NCI-H2171 treated with DMSO at 0.1 percent for 48 hours (cell line): Measurements from ENCODE around the gene ERC2.

ENCODE experiments used
- DNase-seq: peaks from one replicate; lab custom pipeline; 2025; lab: John Stamatoyannopoulos, UW

ERC2 gene

DNA sequence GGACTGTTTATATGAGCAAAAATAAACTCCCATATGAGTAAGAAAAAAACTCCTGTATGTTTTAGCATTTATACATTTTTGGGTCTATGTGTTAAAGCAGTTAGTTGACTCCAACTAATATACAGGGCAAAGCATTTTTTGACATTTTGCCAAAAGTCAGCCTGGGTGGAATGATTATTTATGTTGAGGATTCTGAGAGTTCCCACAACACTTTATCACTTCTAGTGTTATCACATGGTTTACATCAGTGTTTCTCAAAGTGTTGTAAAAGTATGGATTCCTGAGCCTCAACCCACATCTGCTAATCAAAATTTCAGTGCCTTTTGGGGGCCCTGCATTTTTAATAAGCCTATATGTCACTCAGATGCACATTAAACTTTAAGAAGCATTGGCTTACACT, 643.9 kb downstream of the ERC2 start:
- no peak for DNase-seq

DNA sequence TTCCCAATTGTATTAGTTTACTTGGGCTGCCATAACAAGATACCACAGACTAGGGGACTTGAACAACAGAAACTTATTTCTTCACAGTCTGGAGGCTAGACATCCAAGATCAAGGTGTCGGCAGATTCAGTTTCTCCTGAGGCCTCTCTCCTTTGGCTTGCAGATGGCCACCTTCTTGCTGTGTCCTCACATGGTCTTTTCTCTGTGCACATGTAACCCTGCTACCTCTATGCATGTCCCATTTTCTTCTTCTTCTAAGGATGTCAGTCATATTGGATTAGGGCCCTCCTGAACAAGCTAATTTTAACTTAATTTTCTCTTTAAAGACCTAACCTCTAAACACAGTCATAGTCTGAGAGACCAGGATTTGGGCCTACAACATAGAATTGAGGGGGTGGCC, 644.4 kb downstream of the ERC2 start:
- no peak for DNase-seq

DNA sequence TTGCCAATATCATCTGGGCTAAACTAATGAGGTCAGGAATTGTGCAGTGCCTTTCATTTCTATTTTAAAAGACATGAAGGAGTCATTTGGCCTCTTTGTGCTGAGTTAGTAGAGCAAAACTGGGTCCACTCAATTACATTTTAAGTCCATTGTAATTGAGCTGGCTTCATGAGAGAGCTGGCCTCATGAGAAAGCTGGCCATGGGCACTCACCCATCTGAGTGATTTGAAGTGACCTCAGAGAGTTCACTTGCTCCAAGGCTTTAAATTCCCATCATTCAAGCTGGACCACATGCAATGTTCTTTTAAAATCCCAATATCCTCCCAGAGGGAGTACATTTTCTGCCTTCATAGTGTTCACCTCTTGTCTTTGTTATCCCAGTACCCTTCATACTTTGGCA, 645.3 kb downstream of the ERC2 start:
- no peak for DNase-seq

DNA sequence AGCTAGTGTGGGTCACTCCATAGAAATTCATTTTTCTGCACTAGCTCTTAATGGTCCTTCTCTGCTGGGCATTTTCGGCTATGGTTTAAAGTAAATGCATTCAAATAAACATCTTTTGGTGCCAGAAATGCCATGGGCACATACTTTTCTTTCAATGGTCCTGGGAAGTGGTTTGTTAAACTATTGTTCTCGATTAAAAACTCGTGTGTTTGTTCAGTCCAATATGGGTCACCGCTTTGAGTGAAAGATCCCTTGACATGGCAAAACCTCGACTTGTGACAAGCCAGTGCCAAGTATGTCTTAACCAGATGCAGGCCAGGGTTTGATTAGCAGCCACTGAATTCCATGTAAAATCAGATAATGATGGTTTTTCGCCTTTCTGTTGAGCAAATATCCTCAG, 649.3 kb downstream of the ERC2 start:
- no peak for DNase-seq

DNA sequence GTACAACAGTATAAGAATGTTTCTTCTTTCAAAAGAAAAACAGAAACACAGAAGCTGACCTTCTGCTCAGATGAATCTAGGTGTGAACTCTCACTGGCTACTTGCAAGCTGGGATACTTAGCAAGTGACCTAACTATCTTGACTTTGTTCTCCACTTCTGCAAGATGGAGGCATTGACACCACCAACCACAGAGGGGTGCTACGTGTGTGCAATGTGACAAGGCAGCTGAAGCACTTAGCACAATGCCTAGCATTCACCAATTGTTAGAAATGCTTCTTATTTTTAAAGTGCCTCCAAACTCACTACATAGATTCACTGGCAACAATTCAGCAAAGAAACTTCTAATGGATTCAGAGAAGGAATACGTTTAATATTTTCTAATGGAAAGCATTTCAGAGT, 649.8 kb downstream of the ERC2 start:
- DNase-seq = no peak

DNA sequence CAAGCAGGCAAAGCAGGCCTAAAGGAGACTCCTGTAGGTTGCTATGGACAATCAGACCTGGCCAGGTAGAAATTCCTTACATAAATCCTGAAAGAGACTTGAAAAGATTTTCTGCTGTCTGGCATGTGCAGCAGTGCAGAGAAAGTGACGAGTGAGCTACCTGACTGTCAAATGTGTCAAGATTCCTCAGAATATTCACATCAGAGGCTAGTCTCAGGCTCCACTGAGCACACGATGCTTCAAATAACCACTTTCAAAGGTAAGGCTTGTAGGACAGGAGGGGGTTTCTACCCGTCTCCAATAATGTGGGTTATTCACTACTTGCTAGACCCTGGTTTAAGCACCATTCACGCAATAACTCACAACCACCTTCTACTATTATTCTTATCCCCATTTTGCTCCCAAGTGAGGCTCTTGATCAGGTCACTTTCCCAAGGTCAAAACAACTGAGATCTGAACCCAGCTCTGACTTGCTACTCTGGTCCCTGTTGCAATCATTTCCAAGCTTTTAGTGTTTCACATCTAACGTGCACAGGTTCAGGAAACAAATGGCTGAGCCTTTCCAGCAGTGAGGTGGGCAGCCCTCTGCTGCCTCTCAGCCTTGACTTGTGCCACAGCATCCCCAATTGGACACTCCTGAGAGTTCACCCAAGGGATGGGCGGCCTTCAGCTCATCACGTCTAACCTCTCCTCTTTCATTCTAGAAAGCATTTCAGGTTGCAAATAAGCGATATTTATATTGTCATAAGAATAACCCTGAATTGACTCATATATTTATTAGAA, 651.3 kb downstream of the ERC2 start:
- DNase-seq = no peak

DNA sequence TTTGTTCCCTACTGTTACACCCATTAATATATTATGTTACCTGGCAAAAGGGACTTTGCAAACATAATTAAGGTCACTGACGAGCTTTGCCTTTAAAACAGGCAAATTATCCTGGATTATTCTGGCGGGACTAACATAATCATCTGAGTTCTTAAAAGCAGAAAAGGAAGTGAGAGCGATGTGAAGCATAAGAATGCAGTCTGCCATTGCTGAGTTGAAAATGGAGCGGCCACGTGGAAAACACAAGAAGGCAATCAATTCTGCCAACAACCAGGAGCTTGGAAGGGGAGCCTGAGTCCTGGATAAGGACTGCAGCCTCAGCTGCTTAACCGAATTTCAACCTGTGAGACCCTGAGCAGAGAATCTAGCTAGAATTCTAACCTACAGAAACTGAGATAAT, 653.0 kb downstream of the ERC2 start:
- no peak for DNase-seq

DNA sequence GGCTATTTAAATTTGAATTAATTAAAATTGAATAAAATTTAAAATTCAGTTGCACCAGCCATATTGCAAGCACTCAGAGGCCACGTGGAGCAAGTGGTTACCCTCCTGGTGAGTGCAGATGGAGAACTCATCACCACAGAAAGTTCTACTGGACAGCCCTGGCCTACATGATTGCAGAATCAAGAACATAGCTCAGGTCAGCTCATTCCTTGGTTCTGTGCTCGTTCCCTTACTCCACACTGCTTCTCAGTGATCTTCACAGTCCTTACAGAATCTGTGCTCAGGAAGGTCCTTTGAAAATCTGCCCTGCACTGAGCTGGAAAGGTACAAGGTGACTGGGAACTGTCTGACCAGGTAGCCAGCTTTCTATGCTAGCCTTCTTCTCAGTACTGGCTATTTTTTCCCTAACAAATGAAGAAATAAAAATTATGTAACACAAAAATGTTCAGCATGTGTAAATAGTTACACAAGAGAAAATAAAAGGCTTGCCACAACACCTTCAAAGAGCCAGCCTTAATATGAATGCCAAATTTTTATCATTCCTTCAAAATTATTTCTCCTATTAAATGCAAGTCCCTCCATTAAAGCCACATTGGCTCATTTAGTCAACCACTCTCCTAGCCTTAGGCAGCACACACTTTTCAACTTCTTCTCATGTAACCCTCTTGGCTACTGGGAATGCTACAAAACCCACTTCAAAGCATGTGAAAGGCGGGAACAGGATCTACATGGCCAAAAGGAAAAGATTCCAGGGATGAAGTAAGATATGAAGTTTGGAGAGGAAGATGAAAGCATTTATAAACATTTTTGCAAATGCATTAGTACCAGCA, 654.8 kb downstream of the ERC2 start:
- no peak for DNase-seq

DNA sequence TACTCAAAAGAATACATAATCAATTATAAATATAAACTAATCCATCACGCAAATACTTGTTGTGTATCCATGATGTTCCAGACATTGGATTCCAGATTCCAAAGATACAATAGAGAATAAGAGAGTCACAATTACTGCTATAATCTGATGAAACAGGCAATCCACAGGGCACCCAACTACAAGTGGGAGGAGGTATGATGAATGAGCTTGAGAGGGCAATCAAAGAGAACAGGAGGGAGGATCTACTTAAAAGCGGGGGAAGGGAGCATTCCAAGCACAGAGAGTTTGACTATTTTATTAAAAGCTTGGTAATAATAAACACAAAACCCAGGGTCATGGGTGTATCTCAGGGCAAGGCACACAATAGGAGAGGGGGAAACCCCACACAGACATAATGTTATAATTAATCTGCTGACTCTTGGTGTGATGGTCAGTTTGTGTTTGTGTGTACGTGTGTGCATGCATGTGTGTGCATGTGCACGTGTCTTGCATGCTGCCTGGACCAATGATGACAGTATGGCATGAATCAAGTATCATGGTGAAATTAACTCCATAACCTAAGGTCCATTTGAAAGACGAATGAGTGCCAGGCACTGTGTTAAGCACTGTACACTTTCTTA, 655.8 kb downstream of the ERC2 start:
- no peak for DNase-seq

DNA sequence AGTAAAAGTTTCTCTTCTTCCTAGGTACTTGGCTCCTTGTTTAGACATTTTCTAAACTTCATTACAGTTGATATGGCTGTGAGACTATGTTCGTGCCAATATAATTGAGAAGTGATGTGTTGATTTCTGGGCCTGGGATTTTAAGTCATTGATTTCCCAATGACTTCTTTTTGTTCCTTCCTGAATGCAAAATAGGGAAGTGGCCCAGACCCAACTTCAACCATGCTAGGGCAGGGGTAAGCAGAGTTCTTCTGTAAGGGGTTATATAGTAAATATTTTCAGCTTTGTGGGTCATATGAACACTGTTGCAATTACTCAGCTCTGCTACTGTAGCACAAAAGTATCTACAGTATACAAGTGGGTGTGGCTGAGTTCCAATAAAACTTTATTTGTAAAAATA, 661.1 kb downstream of the ERC2 start:
- no peak for DNase-seq

DNA sequence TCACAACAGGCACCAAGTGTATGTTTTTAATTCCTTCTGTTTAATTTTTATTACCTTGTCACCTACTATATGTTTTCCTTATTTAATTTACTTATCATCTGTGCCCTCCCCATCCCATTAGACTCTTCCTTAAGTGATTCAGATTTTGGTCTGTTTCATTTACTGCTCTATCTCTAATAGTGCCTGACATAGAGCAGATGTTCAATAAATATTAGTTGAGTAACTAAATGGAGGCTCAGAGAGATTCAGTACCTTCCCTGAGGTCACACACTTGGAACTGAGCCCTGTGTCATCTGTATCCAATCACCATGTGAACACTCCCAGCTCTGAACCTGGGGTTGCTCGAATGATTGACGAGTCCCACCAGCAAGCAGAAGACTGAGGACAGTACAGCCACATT, 663.1 kb downstream of the ERC2 start:
- no peak for DNase-seq

DNA sequence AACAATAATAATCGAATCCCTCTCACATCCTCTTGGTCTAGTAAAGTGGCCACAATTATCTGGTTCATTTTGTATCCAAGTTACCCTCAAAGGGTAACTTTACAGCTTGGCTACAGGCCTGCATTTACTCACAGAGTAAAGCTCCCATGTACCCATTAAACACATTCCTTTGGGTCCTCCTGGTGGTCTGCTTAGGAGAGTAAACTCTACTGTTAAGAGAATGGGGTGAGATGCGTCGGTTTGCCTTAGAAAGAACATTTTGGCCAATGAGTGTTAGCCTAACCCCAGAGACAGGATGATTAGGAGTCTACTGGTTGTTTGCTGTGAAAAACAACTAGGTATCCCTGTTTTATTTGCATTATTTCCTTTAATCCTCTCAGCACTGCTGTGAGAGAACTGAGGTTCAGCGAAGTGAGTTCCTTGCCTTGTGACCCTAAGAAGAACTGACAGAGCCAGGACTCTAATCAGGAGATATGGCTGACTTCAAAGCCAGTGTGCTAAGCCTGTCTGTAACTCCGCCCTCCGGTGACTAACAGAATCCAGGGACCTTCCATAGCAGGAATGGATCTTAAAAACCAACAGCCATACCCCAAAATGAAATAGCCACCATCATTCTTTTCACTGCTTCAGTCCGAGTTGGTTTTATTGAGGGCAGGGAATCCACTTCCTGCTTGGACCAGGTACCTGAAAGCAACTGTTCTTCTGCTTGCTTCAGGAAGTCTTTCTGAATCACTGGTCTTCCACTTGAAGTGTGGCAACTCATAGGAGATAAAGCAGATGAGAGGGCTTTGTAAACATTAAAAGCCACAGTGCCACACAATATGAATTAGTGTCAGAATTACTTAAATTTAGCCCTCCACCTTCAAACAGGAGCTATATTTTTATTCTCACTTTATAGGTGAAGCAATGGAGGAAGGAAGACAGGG, 663.8 kb downstream of the ERC2 start:
- no peak for DNase-seq

DNA sequence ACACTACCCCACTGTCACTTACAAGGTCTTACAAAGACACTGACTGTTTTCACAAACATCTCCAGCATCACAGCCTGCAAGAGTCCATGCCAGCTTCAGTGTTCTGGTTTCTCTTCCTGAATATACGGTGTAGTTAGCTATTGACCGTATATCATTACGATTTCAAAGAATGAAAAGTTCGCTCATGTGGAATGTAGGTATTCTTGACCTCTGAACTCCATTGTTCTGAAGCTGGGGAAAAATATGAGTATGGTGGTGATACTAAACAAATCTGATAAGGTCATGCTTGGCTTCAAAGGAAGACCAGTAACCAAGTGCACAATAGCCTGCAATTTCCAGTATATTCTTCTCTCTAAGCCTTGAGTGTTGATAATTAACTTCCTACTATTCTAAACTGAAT, 665.5 kb downstream of the ERC2 start:
- DNase-seq = no peak

DNA sequence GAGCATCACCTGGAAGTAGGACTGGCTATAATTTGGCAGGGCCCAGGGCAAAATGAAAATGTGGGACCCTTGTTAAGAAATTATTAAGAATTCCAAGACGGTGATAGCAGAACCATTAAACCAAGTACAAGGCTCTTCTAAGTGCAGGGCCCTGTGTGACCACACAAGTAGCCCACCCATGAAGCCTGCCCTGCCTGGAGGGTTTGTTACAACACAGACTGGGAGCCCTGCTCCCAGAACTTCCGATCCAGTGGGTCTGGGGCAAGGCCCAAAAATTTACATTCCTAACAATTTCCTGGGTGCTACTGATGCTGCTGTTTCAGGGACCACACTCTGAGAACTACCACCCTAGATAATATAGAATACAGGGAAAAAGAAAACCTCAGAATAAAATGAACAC, 666.6 kb downstream of the ERC2 start:
- DNase-seq = no peak

DNA sequence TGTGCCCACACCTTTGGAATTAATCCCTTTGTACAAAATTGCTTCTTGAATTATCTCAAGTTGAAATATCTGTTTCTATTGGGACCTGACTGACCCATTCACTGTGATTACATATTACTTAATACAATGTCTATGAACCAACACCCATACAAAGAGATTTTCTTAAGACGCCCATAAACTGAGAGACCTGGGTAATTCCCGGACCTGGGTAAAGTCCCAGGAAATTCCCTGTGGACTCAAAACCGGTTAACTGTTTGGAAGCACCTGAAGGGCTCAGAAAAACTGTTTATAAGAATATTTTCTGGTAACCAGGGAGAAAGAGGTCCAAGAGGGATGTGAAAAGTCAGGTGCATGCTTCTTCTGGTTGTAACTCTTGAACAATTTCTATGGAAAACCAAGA, 667.2 kb downstream of the ERC2 start:
- DNase-seq = no peak

DNA sequence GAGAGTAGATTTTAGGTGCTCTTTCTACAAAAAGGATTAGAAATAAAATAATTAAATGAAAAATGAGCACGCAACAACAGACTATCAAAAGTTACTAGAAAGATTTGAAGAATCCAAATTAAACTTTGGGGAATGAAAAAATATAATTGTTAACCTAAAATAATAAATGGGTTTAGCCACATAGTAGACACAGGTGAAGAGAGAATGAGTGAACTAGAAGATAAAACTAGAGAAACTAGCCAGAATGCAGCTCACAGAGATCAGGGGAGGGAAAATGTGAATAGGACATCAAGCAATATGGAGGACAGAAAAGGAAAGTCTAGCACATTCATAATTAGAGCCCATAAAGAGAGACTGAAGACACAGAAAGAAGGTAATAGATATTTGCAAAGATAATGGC, 670.5 kb downstream of the ERC2 start:
- DNase-seq = no peak

DNA sequence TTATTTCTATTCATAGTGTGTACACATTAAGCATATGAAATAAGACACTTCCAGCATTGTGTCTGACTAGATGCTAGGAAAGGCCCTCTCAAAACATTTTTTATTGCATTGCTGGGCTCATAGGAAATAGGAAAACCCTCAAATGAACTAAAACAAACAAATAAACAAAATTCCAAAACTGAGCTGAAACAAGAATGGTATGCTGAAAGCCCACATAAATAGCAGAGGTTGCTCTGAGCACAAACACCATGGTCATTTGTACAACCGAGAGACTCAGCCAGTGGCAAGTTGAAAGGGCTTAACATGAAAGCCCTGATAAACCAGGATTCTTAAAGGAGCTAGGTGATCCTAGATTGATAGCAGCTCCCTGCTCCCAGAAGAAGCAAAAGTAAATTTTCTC, 671.2 kb downstream of the ERC2 start:
- no peak for DNase-seq

DNA sequence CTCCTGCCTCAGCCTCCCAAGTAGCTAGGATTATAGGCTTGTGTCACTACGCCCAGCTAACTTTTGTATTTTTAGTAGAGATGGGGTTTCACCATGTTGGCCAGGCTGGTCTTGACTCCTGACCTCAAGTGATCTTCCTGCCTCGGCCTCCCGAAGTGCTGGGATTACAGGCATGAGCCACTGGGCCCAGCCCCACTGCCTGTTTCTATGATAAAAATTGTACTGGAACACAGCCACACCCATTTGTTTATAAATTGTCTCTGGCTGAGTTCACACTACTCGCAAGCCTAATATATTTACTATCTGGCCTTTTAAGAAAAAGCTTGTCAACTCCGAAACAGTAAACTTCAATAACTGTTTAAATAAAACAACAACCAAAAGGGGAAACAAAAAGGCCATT, 671.7 kb downstream of the ERC2 start:
- no peak for DNase-seq

DNA sequence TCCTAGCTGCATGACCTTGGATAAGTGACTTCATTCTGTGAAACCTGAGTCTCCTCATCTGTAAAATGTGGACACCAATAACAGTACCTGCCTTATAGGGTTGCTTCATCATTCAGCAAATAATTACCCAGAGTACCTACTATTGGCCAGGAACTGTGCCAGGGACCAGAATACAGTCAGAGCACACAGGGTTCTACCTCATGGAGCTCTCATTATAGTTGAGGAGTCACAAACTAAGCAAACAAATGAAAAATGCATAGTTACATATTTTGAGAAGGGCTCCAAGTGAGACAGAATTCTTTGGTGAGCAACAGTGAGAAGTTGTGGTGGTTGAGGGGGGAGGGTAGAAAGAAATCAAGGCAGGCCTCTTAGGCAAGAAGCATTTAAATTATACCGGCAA, 672.5 kb downstream of the ERC2 start:
- no peak for DNase-seq

DNA sequence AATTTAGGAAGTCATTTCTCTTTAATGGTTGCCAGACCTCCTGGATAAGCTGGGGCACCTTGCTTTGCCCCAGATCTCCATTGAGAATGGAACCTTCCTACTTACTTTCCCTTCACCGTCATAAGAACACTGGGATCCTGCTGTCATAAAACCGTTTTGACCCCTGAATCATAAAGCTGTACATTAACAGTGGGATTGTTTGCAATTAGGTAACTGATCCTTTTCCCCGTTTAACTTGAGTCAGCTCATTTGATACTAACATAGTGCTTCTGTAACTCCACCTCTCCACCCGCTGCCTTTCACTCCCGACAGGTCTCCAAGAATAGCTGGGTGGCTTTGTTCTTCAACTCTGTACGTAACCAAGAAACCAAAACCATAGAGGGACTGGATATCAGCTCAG, 673.0 kb downstream of the ERC2 start:
- no peak for DNase-seq

DNA sequence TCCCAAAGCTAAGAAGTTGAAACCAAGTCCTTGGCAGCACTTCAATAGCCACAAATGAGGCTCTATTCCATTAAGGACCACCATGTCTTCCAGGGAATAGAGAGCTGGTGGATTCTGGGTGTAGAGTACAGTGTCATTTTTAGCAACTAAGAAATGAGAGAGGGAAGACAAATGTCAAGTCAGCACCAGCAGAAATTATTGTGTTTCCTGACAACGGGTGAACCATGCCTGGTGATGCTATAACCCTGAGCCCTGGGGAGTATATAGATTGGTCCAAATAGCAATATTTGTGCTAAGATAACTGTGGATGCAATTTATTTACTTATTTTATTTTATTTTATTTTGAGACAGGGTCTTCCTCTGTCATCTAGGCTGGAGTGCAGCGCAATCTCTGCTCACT, 675.5 kb downstream of the ERC2 start:
- no peak for DNase-seq

DNA sequence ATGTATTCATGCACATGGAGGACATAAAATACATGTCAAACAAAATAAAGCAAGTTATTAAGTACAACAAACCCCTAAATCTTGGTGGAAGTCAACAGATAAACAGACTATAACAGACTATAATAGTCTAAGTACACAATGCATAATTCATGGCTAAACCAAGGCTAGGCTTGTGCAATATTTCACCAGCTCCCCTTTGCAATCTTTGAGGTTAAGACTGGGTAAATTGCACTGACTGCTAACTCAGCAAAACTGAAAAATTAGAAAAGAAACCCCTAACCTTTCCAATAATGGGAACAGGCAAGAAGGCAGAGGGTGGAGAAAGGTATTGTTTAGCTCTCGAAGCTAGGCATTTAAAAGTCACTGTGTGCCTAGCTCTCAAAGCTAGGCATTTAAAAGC, 676.3 kb downstream of the ERC2 start:
- DNase-seq = no peak
